Activated CD4-positive, alpha-beta T cell treated with anti-CD3 and anti-CD28 coated beads, Interleukin-2, amount 50 U/mL, for 1 hour (primary cell): ENCODE data around the gene ANKRD13B.

Experiments used
- DNase-seq: peaks from one replicate; pipeline ENCODE4 v3.0.0-alpha.2; 2020

Gene ANKRD13B

GRCh38 chr17:29569245-29569950 is 23.5 kb upstream of the ANKRD13B start:
- DNase-seq, result no peak

- DNase-seq, result no peak
Measured at GRCh38 chr17:29570521-29570920, 22.4 kb upstream of the ANKRD13B start.

DNA sequence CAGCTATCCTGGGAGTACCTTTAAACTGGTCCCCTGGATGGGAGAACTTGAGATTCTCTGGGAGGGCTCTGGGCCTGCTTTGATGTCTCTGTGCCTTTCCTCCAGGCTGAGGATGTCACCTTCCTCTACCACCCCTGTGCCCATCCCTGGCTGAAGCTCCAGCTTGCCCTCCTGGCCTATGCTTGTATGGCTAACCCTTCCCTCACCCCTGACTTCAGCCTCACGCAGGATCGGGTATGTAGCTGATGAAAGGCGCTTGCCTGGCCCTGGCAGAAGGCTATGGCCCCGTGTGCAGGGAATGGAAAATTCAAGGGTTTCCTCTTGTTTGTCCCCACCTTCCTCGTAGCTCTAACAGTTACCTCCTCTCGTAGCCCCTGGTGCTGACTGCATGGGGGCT is 21.4 kb upstream of the ANKRD13B start:
- no peak for DNase-seq

- no peak for DNase-seq
Measured at GRCh38 chr17:29571883-29572681, 20.9 kb upstream of the ANKRD13B start.

- no peak for DNase-seq
Measured at GRCh38 chr17:29572691-29573557, 20.0 kb upstream of the ANKRD13B start.

GRCh38 chr17:29573558-29573869 is 19.4 kb upstream of the ANKRD13B start:
- no peak for DNase-seq

DNA sequence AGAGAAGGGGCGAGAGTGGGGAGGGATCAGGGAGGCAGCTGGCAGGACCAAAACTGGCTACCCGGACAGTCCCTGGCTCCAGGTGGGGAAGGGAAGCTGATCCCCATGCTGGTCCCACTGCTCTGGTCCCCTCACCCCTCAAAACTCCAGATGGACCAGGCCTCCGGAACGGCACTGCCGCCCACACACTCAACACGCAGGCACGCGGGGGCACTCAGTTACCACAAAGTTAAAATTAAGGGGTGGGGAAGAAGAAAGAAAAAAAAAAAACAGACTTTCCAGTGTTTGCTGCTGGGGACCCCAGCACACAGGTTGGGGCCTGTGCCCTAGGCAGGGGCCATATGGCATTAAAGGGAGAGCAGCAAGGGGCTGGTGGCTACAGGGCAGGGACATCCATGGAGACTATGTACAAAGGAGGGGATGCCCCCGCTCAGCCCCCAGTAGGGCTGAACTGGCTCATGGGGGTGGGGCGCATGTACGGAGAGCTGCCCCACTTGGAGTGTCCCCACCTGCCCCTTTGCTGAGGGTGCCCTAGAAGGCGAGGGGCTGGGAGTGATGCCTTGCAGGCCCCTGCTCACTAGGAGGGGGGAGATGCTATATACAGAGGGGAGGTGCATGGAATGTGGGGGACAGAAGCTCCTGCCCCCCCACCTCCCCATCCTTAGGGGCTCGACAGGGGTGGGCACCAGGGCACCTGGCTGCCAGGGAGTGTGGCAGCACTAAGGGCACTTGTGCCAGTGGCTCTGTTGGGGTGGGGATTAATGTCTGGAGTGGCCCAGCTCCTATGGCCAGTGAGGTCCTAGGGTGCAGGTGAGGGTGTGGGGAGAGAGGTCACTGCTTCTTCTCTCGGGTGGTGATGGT is 18.8 kb upstream of the ANKRD13B start:
- no peak for DNase-seq

DNA sequence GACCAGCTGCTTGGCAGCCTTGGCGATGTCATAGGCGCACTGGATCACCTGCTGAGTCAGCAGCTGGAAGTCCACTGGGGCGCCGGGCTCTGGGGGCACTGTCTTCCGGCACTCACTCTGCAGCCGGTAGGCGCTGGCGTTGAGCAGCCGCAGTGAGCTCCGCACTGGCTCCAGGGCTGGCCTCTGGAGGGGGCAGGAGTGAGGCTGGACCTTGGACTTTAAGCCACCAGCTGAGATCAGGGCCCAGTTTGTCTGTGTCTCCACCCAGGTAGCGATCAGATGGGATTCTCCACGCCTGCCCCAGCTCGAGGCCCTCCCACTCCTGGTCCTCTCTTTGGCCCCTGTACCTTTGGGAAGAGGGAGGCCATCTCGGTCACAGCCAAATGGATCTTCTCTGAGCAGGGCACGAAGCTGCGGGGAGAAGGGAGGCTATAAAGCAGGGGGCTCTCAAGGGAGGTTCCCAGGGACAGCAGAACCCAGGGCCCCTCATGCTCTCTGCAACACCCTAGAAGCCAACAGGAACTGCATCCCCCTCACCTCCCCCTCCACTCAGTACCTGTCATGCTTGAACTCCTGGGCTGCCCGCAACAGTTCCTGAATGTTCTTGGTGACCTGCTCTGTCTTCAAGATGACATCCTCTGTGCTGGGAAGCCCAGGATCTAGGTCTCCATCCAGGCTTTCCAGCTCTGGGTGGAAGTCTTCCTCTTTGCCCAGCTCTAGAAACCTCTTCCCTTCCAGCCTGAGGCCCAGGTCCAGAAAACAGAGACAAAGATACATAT is 18.0 kb upstream of the ANKRD13B start:
- no peak for DNase-seq

DNA sequence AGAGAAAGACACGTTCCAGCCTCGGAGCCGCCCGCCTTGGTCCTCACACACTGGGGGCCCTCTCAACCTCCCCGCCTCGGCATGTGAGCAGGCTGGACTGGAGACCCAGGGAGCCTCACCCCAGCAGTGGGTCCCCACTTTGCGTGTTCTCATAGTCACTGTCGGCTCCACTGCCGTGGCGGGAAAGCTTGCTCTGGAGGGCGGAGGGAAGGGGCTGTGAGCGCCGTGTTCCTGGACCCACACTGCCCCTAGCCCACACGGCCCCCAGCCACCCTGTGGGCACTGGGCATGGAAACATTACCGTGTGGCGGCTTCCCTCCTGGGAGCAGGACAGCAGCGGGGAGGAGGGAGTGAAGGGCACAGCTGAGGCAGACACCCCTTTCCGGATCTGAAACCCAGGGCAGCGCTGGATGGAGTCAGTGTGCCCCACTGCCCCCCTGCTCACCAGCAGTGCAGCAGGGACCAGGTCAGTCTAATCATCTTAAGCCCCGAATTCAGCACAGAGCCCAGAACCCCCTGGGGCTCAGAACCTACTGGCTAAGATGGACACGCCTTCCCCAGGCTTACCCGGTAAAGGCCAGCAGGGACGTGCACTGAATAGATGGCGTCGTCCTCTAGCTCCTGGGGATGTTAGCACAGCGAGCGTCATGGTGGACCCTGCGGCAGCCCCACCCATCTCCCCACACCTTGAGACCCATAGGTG is 17.3 kb upstream of the ANKRD13B start:
- DNase-seq, result no peak

GRCh38 chr17:29576214-29577000 is 16.5 kb upstream of the ANKRD13B start:
- no peak for DNase-seq

DNA sequence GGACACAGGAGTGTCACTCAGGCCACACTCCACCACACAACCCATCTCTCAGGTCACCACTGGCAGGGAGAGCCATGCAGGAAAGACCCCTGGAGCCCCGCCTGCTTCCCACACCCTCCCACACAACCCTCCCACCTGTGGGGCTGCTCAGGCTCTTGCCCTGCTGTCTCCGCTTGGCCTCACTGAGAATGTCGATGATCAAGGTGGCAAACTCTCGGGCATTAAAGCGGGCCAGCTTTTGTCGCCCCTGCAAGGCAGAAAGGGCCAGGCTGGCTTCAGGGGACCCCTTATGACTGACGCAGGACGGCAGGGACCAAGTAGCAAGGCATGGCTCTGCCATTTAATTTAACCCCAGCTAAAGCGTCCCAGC is 15.9 kb upstream of the ANKRD13B start:
- DNase-seq, result no peak

GRCh38 chr17:29577385-29578211 is 15.3 kb upstream of the ANKRD13B start:
- no peak for DNase-seq

DNA sequence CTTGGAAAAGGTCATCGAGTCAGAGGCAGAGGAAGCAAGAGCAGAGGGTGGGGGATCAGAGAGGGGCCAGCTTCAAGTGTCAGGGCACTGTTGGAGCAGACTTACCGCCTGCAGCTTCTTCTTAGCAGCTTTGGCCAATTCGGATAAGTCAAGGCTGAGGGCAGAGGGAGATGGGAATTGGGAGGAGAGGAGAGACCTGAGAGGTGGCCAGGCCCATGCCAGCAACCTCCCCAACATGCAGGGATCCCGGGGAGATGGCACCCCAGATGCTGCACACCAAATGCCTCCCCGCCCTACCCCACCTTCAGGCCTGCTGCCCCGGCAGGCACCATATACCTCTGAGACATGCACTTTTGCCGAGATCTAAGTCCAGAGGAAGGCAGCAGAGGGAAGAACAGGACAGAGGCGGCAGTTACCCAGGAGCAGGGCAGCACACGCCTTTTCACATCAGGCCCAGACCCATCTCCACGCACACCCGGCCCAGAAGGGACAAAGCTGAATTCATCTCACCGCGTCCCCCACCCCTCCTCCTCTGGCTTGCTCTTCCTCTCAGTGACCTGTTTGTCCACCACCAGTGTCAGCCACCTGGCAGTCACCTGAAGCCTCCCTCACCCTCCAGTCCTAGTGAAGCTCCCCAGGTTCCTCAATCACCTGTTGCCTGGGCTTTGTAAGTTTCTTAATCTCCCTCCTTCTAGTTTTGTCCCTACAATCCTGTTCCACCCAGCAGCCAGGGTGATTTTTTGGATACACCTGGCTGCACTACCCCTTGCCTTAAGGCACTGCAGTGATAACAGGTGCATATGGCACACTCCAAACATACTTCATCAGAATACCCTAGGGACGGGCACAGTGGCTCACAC is 14.1 kb upstream of the ANKRD13B start:
- no peak for DNase-seq

DNA sequence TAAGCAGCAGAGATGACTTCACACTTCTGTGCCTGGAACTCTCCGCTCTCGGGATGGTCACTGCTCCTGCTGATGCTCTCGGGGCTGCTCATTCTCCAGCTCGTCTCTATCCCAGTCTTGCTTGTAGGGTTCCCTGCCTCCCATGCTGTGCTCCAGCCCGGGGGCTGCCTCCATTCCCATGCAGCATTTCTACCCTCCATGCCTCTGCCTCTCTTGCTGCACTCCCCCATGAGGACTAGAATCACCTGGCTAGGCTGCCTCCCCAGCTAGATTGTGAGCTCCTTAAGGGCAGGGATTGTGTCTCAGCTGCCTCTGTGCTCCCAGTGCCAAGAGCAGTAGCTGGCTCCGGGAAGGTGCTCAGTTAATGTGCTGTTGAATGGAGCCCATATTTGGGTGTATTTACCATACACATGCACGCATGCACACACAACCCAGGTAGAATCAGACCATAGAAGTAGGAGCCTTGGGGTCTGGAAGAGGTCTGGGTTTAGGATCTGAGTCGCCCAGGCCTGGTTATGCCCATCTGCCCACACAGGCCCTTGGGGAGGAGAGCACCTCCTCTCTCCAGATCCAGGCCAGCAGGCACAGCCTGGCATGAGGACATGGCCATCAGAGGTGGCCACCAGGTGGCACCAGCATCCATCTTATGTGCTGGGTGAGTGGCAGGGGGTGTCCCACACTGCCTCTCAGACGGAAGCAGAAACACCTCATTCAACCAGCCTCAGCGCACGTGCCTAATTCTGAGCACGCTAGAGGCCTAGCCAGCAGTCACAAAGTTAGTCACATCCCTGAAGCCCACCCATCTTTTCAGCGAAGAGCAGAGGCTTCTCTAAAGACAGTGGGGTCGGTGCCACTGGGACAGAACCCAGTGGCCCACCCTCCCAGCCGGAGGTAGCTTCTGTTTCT is 12.8 kb upstream of the ANKRD13B start:
- DNase-seq, result peak; percentile 91

GRCh38 chr17:29581583-29582253 is 11.2 kb upstream of the ANKRD13B start:
- DNase-seq, result no peak

GRCh38 chr17:29582254-29582765 is 10.6 kb upstream of the ANKRD13B start:
- DNase-seq, result no peak

- DNase-seq, result no peak
Measured at GRCh38 chr17:29582772-29583171, 10.2 kb upstream of the ANKRD13B start.
